K562 (cell line): ENCODE results near the gene CCDC78. TPM values are rescaled to one million over a fixed set of nuclear protein-coding genes. Genes with fewer than 3 reads are reported as not detected.

ENCODE experiments used
- ARID1B ChIP-seq: fragments of 450-650 bp; IDR thresholded peaks from 2 replicates; pipeline ENCODE4 v1.6.1; 2016; ENCODE audit warnings: antibody characterized with exemption, mild to moderate bottlenecking, inconsistent platforms
- BRD9 ChIP-seq: fragments of 450-650 bp; IDR thresholded peaks from 2 replicates; pipeline ENCODE4 v1.6.1; 2018; ENCODE audit warnings: low read depth; ENCODE audit not compliant: partially characterized antibody
- CAMTA2 ChIP-seq: fragments of 250-450 bp; sonication (Bioruptor Pico); conservative IDR thresholded peaks from 2 replicates; pipeline ENCODE4 v1.5.1; 2022
- HLTF ChIP-seq: fragments of 450-650 bp; IDR thresholded peaks from 2 replicates; pipeline ENCODE4 v1.6.1; 2016
- HNRNPLL ChIP-seq: fragments of 200-400 bp; formaldehyde crosslinking; IDR thresholded peaks from 2 replicates; pipeline ENCODE4 v1.6.1; 2017; ENCODE audit warnings: low read length, low read depth, mild to moderate bottlenecking; ENCODE audit not compliant: poor library complexity, severe bottlenecking
- HSF4 ChIP-seq: fragments of 250-450 bp; sonication (Bioruptor Pico); IDR thresholded peaks from 2 replicates; pipeline ENCODE4 v2.1.2; 2022; ENCODE audit warnings: mild to moderate bottlenecking, moderate library complexity, borderline replicate concordance
- KDM2B ChIP-seq: fragments of 250-450 bp; sonication (Bioruptor Pico); IDR thresholded peaks from 2 replicates; pipeline ENCODE4 v1.8.0; 2021; ENCODE audit warnings: mild to moderate bottlenecking, moderate library complexity
- MCM3 ChIP-seq: fragments of 450-650 bp; IDR thresholded peaks from 2 replicates; pipeline ENCODE4 v1.6.1; 2016
- MLLT1 ChIP-seq, 2 experiments: fragments of 450-650 bp; IDR thresholded peaks; 2 replicates each; pipeline ENCODE4 v1.6.1; 2016
- POLR2AphosphoS2 ChIP-seq: IDR thresholded peaks from 2 replicates; pipeline ENCODE4 v1.6.1; 2012; ENCODE audit warnings: low read length, improper control_type of control experiment
- POLR2H ChIP-seq: IDR thresholded peaks from 2 replicates; pipeline ENCODE4 v1.6.1; 2016; ENCODE audit warnings: missing genetic modification characterization, low read depth, mild to moderate bottlenecking, control low read depth, missing compliant biosample characterization, moderate library complexity
- SMARCA4 ChIP-seq: fragments of 450-650 bp; IDR thresholded peaks from 2 replicates; pipeline ENCODE4 v1.6.1; 2016
- SMARCE1 ChIP-seq: fragments of 450-650 bp; IDR thresholded peaks from 2 replicates; pipeline ENCODE4 v1.7.1; 2016; ENCODE audit warnings: mild to moderate bottlenecking
- SRSF1 ChIP-seq: fragments of 200-400 bp; formaldehyde crosslinking; IDR thresholded peaks from 2 replicates; pipeline ENCODE4 v1.6.1; 2017; ENCODE audit warnings: mild to moderate bottlenecking, low read depth, low read length, moderate library complexity
- TGIF2 ChIP-seq: sonication (generic); formaldehyde crosslinking; IDR thresholded peaks from 2 replicates; pipeline ENCODE4 v1.8.1; 2022; ENCODE audit warnings: mild to moderate bottlenecking, missing genetic modification reagents, moderate library complexity
- ZFX ChIP-seq: sonication (generic); formaldehyde crosslinking; IDR thresholded peaks from 2 replicates; pipeline ENCODE4 v1.8.0; 2022; ENCODE audit warnings: mild to moderate bottlenecking, missing genetic modification reagents, moderate library complexity
- ZNF311 ChIP-seq: fragments of 250-450 bp; sonication (Bioruptor Pico); IDR thresholded peaks from 2 replicates; pipeline ENCODE4 v1.4.0; 2020; ENCODE audit warnings: mild to moderate bottlenecking, moderate library complexity
- ZNF408 ChIP-seq: fragments of 250-450 bp; sonication (Bioruptor Pico); IDR thresholded peaks from 2 replicates; pipeline ENCODE4 v1.4.0; 2020; ENCODE audit warnings: low read depth, mild to moderate bottlenecking, moderate library complexity
- ZNF583 ChIP-seq: fragments of 250-450 bp; sonication (Bioruptor Pico); IDR thresholded peaks from 2 replicates; pipeline ENCODE4 v1.4.0; 2020
- ZNF707 ChIP-seq: fragments of 250-450 bp; sonication (Bioruptor Pico); conservative IDR thresholded peaks from 2 replicates; pipeline ENCODE4 v1.8.0; 2022; ENCODE audit warnings: inconsistent platforms, mild to moderate bottlenecking, moderate library complexity
- polyA plus RNA-seq, 8 experiments: library from polyadenylated mRNA; depleted of rRNA in 4 of 8; stranded (reverse) in 5 of 8; unstranded in 3 of 8; fragments of >200 nt; fragmentation: Nextera tagmentation in 2 of 8; fragmentation: Illumina TruSeq in 1 of 8; extraction: Ambion mirVana in 2 of 8; extraction: Trizol in 1 of 8; gene quantifications; 2 replicates each; pipeline versions ENCODE4 v1.2.1 to v1.2.3, GENCODE V29; 2011 to 2014; ENCODE audit warnings: inconsistent platforms in 1 of 8, missing spikeins in 1 of 8
- total RNA-seq, 7 experiments: library from RNA; depleted of rRNA in 6 of 7; stranded (reverse); fragments of >200 nt in 6 of 7; fragmentation: Illumina TruSeq in 2 of 7; extraction: Trizol in 2 of 7; gene quantifications; 2 replicates each; pipeline versions ENCODE4 v1.2.1 to v1.2.3, GENCODE V29; 2011 to 2021; ENCODE audit warnings: low replicate concordance in 1 of 7
- TF ChIP-seq, protein P1 (sequence below), 2 experiments: fragments of 450-650 bp in 1 of 2; sonication (generic) in 1 of 2; formaldehyde crosslinking; conservative IDR thresholded peaks; 2 replicates each; pipeline versions ENCODE4 v1.4.0 to v1.8.1; 2020 to 2022; ENCODE audit warnings: mild to moderate bottlenecking in 1 of 2, missing genetic modification reagents in 1 of 2
- TF ChIP-seq, protein P2 (sequence below): fragments of 450-650 bp; conservative IDR thresholded peaks from 2 replicates; pipeline ENCODE4 v1.6.1; 2016; ENCODE audit warnings: missing genetic modification characterization, low read depth, mild to moderate bottlenecking, missing compliant biosample characterization, moderate library complexity
- TF ChIP-seq, protein P3 (sequence below): fragments of 450-650 bp; IDR thresholded peaks from 2 replicates; pipeline ENCODE4 v1.6.1; 2017; ENCODE audit warnings: mild to moderate bottlenecking, moderate library complexity
- TF ChIP-seq, protein P4 (sequence below): conservative IDR thresholded peaks from 2 replicates; pipeline ENCODE4 v1.6.1; 2011; ENCODE audit warnings: low read depth, mild to moderate bottlenecking, low read length; ENCODE audit not compliant: control insufficient read depth
- TF ChIP-seq, protein P5 (sequence below), 2 experiments: fragments of 250-450 bp in 1 of 2; fragments of 450-650 bp in 1 of 2; sonication (Bioruptor Pico) in 1 of 2; IDR thresholded peaks; 2 replicates each; pipeline versions ENCODE4 v1.6.1 to v1.8.0; 2016 to 2021; ENCODE audit warnings: mild to moderate bottlenecking in 2 of 2, moderate library complexity in 2 of 2, missing compliant biosample characterization in 1 of 2, missing genetic modification characterization in 1 of 2

Gene CCDC78
- total and polyA plus RNA-seq, 9 of the 15 experiments (the other 6 are each of a cell fraction or from before 2014, with no cell fraction given): 0.24 to 17.7 (median 2.9) TPM

GRCh38 chr16:740459-740763 is 14.2 kb upstream of the CCDC78 start (continued):
- TF ChIP-seq, protein P1, sequence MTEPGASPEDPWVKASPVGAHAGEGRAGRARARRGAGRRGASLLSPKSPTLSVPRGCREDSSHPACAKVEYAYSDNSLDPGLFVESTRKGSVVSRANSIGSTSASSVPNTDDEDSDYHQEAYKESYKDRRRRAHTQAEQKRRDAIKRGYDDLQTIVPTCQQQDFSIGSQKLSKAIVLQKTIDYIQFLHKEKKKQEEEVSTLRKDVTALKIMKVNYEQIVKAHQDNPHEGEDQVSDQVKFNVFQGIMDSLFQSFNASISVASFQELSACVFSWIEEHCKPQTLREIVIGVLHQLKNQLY (CRISPR knock-in tag; conservative IDR thresholded peaks at IDR 0.05): no peak
- no peak for TF ChIP-seq MCM3
- no peak for TF ChIP-seq KDM2B (CRISPR knock-in tag)
- TF ChIP-seq POLR2AphosphoS2: no peak
- TF ChIP-seq CAMTA2 (CRISPR knock-in tag): no peak
- TF ChIP-seq SRSF1: no peak
- 0 out of 4 replicates have a peak, but pooled peaks of 1 of the 2 experiments have one; percentile 27 for TF ChIP-seq MLLT1 (IDR thresholded peaks at IDR 0.05)
- no peak for TF ChIP-seq ZNF707
- TF ChIP-seq POLR2H (tag): no peak
- no peak for TF ChIP-seq ZNF583 (CRISPR knock-in tag)
- TF ChIP-seq, protein P2, sequence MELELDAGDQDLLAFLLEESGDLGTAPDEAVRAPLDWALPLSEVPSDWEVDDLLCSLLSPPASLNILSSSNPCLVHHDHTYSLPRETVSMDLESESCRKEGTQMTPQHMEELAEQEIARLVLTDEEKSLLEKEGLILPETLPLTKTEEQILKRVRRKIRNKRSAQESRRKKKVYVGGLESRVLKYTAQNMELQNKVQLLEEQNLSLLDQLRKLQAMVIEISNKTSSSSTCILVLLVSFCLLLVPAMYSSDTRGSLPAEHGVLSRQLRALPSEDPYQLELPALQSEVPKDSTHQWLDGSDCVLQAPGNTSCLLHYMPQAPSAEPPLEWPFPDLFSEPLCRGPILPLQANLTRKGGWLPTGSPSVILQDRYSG (tag): no peak
- TF ChIP-seq HSF4 (CRISPR knock-in tag): no peak
- 0 out of 2 replicates have a peak, but pooled peaks have one; percentile 5 for TF ChIP-seq ARID1B
- TF ChIP-seq HLTF: no peak
- peak; percentile 42; the same call in 1 of the 2 replicates for TF ChIP-seq TGIF2 (CRISPR knock-in tag)
- TF ChIP-seq ZNF408 (CRISPR knock-in tag): no peak
- TF ChIP-seq, protein P3, sequence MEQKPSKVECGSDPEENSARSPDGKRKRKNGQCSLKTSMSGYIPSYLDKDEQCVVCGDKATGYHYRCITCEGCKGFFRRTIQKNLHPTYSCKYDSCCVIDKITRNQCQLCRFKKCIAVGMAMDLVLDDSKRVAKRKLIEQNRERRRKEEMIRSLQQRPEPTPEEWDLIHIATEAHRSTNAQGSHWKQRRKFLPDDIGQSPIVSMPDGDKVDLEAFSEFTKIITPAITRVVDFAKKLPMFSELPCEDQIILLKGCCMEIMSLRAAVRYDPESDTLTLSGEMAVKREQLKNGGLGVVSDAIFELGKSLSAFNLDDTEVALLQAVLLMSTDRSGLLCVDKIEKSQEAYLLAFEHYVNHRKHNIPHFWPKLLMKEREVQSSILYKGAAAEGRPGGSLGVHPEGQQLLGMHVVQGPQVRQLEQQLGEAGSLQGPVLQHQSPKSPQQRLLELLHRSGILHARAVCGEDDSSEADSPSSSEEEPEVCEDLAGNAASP: no peak
- no peak for TF ChIP-seq SMARCA4
- no peak for TF ChIP-seq ZFX
- TF ChIP-seq ZNF311 (CRISPR knock-in tag): no peak
- TF ChIP-seq BRD9: no peak
- TF ChIP-seq SMARCE1: 0 out of 2 replicates have a peak, but pooled peaks have one; percentile 36
- no peak for TF ChIP-seq HNRNPLL
- TF ChIP-seq, protein P4, sequence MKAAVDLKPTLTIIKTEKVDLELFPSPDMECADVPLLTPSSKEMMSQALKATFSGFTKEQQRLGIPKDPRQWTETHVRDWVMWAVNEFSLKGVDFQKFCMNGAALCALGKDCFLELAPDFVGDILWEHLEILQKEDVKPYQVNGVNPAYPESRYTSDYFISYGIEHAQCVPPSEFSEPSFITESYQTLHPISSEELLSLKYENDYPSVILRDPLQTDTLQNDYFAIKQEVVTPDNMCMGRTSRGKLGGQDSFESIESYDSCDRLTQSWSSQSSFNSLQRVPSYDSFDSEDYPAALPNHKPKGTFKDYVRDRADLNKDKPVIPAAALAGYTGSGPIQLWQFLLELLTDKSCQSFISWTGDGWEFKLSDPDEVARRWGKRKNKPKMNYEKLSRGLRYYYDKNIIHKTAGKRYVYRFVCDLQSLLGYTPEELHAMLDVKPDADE: no peak
- TF ChIP-seq, protein P5, sequence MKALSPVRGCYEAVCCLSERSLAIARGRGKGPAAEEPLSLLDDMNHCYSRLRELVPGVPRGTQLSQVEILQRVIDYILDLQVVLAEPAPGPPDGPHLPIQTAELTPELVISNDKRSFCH (CRISPR knock-in tag; IDR thresholded peaks at IDR 0.05): no peak
- TF ChIP-seq, protein P5 (tag; IDR thresholded peaks at IDR 0.05): no peak
